ENCODE results near the gene CBLN3.

GRCh38 chr14:24456980-24457379, 27.5 kb upstream of the CBLN3 start:
- no peak for TF ChIP-seq EP300 (IDR thresholded peaks at IDR 0.05)
- TF ChIP-seq CTCF (IDR thresholded peaks at IDR 0.05) = no peak
- no peak for TF ChIP-seq POLR2A (IDR thresholded peaks at IDR 0.05)

All from tibial nerve (tissue), 4 donors.